ENCODE results near the gene IFIT2. TPM values are rescaled to one million over a fixed set of nuclear protein-coding genes. Genes with fewer than 3 reads are reported as not detected.
"Not testable (repeated sequence)": the region's sequence is repeated elsewhere in the genome, so short reads cannot be mapped to it uniquely, and the experiment has no call there.

Gene IFIT2, protein sequence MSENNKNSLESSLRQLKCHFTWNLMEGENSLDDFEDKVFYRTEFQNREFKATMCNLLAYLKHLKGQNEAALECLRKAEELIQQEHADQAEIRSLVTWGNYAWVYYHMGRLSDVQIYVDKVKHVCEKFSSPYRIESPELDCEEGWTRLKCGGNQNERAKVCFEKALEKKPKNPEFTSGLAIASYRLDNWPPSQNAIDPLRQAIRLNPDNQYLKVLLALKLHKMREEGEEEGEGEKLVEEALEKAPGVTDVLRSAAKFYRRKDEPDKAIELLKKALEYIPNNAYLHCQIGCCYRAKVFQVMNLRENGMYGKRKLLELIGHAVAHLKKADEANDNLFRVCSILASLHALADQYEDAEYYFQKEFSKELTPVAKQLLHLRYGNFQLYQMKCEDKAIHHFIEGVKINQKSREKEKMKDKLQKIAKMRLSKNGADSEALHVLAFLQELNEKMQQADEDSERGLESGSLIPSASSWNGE
- 1 to 10 TPM in 3 of 4 donors, under 1 TPM in 1; 0.49 to 2.6 (median 1.4) TPM for total RNA-seq

DNA sequence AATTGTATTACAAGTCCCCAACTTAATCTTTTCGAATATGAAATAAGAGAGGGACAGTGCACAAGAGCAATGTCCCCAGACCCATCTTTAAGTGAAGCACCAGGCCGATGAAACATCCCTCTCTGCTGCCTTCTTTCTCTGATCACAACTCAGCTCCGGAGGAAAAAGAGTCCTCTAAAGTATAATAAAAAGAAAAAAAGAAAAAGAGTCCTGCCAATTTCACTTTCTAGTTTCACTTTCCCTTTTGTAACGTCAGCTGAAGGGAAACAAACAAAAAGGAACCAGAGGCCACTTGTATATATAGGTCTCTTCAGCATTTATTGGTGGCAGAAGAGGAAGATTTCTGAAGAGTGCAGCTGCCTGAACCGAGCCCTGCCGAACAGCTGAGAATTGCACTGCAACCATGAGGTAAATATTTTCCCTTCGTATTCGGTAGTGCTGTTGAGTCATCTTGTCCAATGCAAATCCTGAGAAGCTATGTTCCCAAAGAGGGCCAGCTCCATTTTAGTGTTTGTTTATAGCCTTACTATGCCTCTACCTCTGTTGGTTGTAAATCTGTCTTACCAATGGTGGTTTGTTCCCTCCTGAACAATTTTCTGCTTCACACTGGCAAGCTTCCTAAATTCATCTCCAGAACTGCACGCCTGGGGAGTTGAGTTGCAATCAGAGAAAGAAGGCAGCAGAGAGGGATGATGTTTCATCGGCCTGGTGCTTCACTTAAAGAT is at the start of gene IFIT2:
Gene IFIT2 (plus strand): TSS at position 326 of the 725 bp plus-strand sequence. CDS start 78 bp downstream, at position 404.
- H3K36me3 ChIP-seq: peaks cover 6% of the 10 kb centered on the region
- peaks cover 35% of the 10 kb centered on the region for H3K4me1 ChIP-seq
- peak within 1 kb of the TSS; percentile 54 for H3K4me3 ChIP-seq
- under 1% methylated on average over 10 of the region's 10 CpGs for WGBS
- DNase-seq (ENCODE audit: low spot score in 2 of 2): no peak
- peak in 1 of 3 donors; percentile 12 for TF ChIP-seq POLR2AphosphoS5 (IDR thresholded peaks at IDR 0.05)
- TF ChIP-seq POLR2A (IDR thresholded peaks at IDR 0.05): no peak
- TF ChIP-seq CTCF (IDR thresholded peaks at IDR 0.05): no peak
- no peak for TF ChIP-seq EP300 (IDR thresholded peaks at IDR 0.05)
- no peaks in the 10 kb centered on the region for H3K27me3 ChIP-seq
- no peaks in the 10 kb centered on the region for H3K9me3 ChIP-seq
- peak within 1 kb of the TSS; percentile 84 for H3K27ac ChIP-seq

GRCh38 chr10:89252225-89252585 is 49.6 kb upstream of the IFIT2 start:
- no peak for TF ChIP-seq POLR2AphosphoS5 (IDR thresholded peaks at IDR 0.05)
- TF ChIP-seq CTCF (IDR thresholded peaks at IDR 0.05): no peak
- no peak for TF ChIP-seq POLR2A (IDR thresholded peaks at IDR 0.05)
- TF ChIP-seq EP300 (IDR thresholded peaks at IDR 0.05): no peak
- DNase-seq (ENCODE audit: low spot score in 2 of 2): no peak
- no peak overlapping the region for H3K27ac ChIP-seq
- H3K4me3 ChIP-seq: peak overlapping the region; percentile 87
- no peaks in the 10 kb centered on the region for H3K9me3 ChIP-seq
- H3K4me1 ChIP-seq: peaks cover 14% of the 10 kb centered on the region
- no peaks in the 10 kb centered on the region for H3K27me3 ChIP-seq
- no peaks in the 10 kb centered on the region for H3K36me3 ChIP-seq
- WGBS: 88% methylated on average over 2 of the region's 2 CpGs

- not testable (repeated sequence) for H3K27ac ChIP-seq; H3K27me3 ChIP-seq; H3K9me3 ChIP-seq; H3K4me3 ChIP-seq; H3K36me3 ChIP-seq; DNase-seq (ENCODE audit: low spot score in 2 of 2)
- 74% methylated on average over 2 of the region's 2 CpGs for WGBS
- H3K4me1 ChIP-seq: peaks cover 14% of the 10 kb centered on the region
Measured at GRCh38 chr10:89255091-89255579, 46.7 kb upstream of the IFIT2 start.

DNA sequence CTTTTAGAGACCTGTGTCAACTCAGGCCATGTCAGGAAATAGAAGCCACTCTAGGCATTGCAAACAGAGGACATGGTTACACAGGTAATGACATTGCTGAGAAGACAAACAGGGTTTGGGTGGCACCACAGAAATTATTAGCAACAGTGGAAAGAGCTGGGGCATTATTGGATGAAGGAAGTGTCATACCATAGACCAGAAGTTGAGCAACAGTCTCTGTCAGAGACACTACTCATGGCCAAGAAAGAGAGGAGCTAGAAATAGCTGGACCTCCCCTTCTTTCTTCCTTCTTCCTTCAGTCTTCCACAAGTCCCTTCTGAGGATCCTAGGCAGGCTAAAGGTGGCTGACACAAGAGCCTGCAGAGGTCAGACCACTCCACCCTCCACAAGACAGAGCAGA is 46.1 kb upstream of the IFIT2 start:
- no peak overlapping the region for H3K4me3 ChIP-seq
- H3K9me3 ChIP-seq: no peaks in the 10 kb centered on the region
- H3K27ac ChIP-seq: no peak overlapping the region
- DNase-seq (ENCODE audit: low spot score in 2 of 2): no peak
- H3K27me3 ChIP-seq: no peaks in the 10 kb centered on the region
- peaks cover 12% of the 10 kb centered on the region for H3K4me1 ChIP-seq
- no peaks in the 10 kb centered on the region for H3K36me3 ChIP-seq
- TF ChIP-seq EP300 (IDR thresholded peaks at IDR 0.05) (no peak), CTCF (IDR thresholded peaks at IDR 0.05) (no peak), POLR2AphosphoS5 (IDR thresholded peaks at IDR 0.05) (no peak), POLR2A (IDR thresholded peaks at IDR 0.05) (no peak)

- Histone ChIP-seq H3K4me3 (no peak overlapping the region), H3K36me3 (no peaks in the 10 kb centered on the region), H3K27me3 (no peaks in the 10 kb centered on the region), H3K27ac (no peak overlapping the region), H3K4me1 (peaks cover 11% of the 10 kb centered on the region), H3K9me3 (no peaks in the 10 kb centered on the region)
- DNase-seq (ENCODE audit: low spot score in 2 of 2): no peak
- WGBS: 61% methylated on average over 3 of the region's 3 CpGs
- TF ChIP-seq POLR2AphosphoS5 (IDR thresholded peaks at IDR 0.05) (no peak), CTCF (IDR thresholded peaks at IDR 0.05) (no peak), POLR2A (IDR thresholded peaks at IDR 0.05) (no peak)
Measured at GRCh38 chr10:89256340-89256739, 45.5 kb upstream of the IFIT2 start.

Data from suprapubic skin (tissue), 4 donors.